GM21737 (cell line): ENCODE results near the gene ETS2.

Experiments
- ATAC-seq: cut with Tn5 transposase; IDR thresholded peaks from one replicate; pipeline ENCODE4 v1.9.1; 2021; ENCODE audit warnings: mild to moderate bottlenecking, moderate library complexity; ENCODE audit not compliant: unreplicated experiment

ETS2 gene

GRCh38 chr21:38800924-38801744 lies 4.6 kb upstream of the ETS2 start:
- ATAC-seq: no peak

- ATAC-seq: no peak
Measured at GRCh38 chr21:38802050-38803026, 3.4 kb upstream of the ETS2 start.

GRCh38 chr21:38803075-38803660 lies 2.6 kb upstream of the ETS2 start:
- no peak for ATAC-seq

- ATAC-seq: no peak
Measured at GRCh38 chr21:38804030-38804788, 1.5 kb upstream of the ETS2 start.

- peak; percentile 11 for ATAC-seq
Measured at GRCh38 chr21:38804789-38805327, 871 bp upstream of the ETS2 start.

DNA sequence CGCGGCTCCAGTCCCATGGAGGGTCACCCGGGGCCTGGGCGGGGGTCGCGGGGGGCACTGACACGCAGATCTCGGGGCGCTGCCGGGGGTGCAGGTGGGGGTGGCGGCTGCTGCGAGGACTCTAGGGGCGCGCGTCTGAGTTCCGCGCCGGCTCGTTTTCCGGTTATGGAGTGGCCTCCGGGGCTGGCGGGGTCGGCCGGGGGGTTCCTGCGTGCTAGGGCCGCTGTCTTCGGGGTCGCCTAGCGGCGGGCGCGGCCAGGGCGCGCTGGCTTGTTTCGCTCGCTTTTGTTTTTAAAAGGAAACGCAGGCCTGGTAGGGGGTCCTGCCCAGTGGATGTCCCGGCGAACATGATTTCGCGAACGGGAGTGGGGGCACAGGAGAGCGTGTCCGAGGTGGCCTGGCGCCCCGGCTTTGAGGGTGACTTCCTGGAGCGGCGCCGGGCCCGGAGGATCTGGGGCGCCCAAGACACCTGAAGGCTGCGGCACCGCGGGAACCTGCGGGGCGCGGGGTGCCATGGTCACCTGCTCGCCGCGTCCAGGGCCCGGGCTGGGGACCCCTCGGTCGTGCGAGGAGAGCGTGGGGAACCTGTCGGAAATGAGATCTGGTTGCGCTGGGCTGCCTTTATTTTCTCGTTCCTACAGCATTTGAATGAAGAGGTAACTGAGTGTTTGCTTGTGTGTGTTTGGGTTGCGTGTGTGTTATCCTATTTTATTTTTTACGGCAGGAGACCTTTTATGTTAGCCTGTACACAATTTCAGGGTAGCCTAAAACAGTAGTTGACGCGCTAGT lies 618 bp downstream of the ETS2 start:
- peak; percentile 20 for ATAC-seq

DNA sequence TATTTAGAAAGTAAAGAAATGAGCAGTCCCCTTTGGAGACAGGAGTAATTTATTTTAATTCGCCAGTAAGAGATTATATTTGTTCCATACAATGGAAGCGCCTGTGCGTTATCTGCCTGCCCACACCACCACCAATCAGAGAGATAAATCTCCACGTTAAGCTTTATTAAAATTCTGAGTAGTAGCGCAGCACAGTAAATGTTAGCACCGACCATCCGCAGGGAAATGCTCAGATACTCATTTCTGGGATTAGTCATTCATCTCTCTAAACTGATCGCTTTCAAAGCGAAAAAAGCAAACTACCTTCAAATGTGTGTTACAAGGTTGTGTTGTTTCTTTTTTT lies 1.2 kb downstream of the ETS2 start:
- ATAC-seq: no peak

GRCh38 chr21:38807441-38807871 lies 1.7 kb downstream of the ETS2 start:
- ATAC-seq: no peak

- no peak for ATAC-seq
Measured at GRCh38 chr21:38807986-38808385, 2.3 kb downstream of the ETS2 start.

DNA sequence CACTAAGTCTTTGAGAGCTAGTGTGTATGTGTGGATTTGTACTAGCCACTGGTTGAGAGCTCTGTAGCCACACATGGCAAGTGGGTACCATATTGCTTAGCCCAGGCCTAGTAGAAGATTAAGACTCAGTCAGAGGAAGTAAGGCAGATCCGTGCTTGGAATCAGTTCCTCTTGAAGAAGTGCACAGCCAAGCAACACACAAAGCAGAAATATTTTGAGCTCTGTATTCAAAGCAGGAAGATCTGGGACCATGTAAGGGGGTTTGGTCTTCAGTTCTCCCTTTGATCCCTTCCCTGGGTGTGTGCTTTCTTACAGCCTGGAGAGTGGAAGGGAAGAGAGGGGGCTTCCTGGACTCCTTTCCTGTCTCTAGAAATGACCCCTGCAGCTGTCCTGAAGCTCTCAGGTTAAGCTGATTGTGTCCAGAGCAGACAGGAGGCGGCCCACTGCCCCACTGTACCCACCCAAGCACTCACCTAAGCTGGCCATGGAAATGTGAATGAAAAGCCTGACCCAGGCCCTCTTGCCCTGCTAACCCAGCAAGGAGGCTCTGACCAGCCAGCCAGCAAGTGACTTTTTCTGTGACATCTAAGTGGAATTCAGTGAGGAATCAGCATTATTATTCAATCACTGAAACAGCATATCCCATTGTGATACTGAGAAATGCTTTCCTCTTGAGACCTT lies 3.6 kb downstream of the ETS2 start:
- no peak for ATAC-seq

- no peak for ATAC-seq
Measured at GRCh38 chr21:38810034-38810825, 4.5 kb downstream of the ETS2 start.

- no peak for ATAC-seq
Measured at GRCh38 chr21:38810826-38811164, 5.1 kb downstream of the ETS2 start.

- ATAC-seq: no peak
Measured at GRCh38 chr21:38811257-38811656, 5.5 kb downstream of the ETS2 start.

DNA sequence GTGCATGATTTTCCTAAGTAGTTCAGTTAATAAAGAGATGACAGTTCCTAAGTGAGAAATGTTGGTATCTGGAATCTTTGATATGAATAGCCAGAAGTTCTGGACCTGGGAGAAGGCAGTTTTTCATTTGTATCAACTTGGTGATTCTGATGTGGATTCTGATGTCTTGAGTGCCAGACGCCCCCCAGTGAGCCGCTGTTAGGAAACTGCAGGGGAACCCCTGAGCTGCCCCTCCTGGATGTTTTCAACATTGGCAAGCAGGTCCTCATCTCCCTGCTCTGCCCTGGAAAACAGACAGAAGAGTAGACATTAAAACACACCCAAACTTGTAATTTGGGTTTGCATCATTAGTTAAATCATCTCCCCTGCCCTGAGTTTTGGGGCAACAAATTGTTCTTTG lies 7.4 kb downstream of the ETS2 start:
- ATAC-seq: no peak

GRCh38 chr21:38813547-38813946 lies 7.8 kb downstream of the ETS2 start:
- ATAC-seq: no peak

DNA sequence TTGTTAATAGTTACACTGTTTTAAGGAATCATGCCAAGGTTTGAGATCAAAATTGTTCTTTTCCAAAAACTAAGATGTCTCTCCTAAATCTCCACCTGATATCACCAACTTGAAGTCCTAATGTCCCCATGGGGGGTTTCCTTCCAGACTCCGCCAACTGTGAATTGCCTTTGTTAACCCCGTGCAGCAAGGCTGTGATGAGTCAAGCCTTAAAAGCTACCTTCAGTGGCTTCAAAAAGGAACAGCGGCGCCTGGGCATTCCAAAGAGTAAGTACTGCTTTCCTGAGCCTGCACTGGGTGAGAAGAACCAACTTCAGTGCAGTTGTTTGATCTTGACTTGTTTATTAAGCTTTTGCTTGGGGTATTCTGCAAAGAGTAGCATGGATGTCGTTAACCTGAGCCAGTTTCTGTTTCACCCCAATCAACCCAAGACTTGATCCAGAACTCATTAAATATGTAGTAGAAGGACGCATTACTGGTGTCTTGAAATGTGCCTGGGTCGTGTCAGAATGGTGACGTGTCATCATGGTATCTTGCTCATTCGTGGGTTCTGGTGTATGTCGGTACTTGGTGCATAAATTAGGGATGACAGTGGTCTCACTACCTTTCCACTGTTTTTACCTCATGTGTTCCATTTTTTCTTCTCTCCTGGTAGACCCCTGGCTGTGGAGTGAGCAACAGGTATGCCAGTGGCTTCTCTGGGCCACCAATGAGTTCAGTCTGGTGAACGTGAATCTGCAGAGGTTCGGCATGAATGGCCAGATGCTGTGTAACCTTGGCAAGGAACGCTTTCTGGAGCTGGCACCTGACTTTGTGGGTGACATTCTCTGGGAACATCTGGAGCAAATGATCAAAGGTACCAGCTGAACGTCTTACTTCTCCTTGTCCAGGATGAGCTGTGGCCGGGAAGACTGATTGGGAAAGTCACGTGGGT lies 8.7 kb downstream of the ETS2 start:
- ATAC-seq: no peak

DNA sequence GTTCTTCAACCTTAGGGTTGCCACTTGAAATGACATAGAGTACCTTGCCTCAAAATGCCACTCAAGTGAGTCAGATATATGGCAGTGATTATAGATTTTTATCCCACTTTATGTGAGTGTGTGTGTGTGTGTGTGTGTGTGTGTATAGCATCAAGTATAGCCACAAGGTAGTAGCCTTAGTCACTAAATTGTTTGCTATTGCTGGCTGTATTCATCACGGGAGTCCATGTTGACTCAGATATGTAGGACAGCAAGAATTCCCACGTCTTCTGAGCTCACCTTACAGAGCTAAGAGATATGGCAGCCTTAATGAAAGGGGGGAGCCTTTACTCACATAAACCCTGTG lies 9.3 kb downstream of the ETS2 start:
- ATAC-seq: no peak
